GM21360 (cell line): Measurements from ENCODE around the gene SLC25A53.
"Not testable (repeated sequence)": the region's sequence is repeated elsewhere in the genome, so short reads cannot be mapped to it uniquely, and the experiment has no call there.

ENCODE experiments used
- ATAC-seq: cut with Tn5 transposase; IDR thresholded peaks from one replicate; pipeline ENCODE4 v1.9.1; 2021; ENCODE audit warnings: mild to moderate bottlenecking, moderate library complexity; ENCODE audit not compliant: unreplicated experiment

Gene SLC25A53

GRCh38 chrX:104134583-104135261, 22.1 kb downstream of the SLC25A53 start:
- no peak for ATAC-seq

DNA sequence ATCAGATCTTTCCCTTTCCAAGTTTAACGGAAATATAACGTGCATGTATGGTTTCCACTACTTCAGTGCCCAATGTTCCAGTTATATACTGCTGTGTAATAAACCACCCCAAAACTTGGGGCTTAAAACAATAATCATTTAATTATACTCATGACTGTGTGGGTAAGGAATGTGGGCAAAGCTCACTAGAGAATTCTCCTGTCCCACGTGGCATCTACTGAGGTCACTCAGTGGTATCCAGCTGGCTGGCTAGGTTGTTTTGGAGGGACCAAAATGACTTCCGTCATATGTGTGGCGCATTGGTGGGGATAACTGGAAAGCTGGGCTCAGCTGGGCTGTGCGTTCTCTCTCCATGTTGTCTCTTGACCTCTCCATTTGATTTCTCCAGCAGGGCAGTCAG, 26.0 kb downstream of the SLC25A53 start:
- ATAC-seq: no peak

DNA sequence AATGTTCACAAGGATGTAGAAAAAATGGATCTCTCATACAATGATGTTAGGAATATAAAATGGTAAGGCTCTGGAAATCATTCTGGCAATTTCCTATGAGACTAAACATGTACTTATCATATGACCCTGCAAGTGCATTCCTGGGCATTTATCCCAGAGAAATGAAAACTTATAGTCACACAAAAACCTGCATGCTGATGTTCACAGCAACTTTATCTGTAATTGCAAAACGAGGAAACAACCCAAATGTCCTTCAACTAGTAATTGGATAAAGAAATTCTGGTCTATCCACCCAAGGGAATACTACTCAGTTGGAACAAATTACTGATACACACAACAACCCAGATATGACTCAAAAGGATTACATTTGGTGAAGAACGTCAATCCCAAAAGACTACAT, 30.0 kb downstream of the SLC25A53 start:
- ATAC-seq: no peak

DNA sequence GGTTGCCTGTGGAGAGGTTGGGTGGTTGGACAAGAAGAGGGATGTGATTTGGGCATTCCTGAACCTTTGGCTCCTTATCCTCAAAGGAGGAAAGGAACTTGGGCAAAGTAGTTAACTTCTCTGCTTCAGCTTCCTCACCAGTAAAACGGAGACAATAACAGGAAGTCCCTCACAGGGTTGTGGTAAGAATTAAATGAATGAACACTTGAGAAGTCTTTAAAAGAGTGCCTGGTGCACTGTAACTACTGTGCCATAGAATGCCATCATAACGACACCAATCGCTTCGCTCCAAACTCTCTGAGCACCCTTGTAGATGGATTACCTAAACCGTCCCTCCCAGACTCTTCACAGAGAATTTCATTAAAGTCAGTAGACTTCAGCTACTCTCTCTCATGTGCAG, 34.0 kb downstream of the SLC25A53 start:
- no peak for ATAC-seq

- no peak for ATAC-seq
Observed at GRCh38 chrX:104118765-104119164, 38.0 kb downstream of the SLC25A53 start.

- no peak for ATAC-seq
Observed at GRCh38 chrX:104117759-104118158, 39.0 kb downstream of the SLC25A53 start.

GRCh38 chrX:104113222-104113965, 43.4 kb downstream of the SLC25A53 start:
- ATAC-seq: peak; percentile 56

GRCh38 chrX:104112326-104112951, 44.4 kb downstream of the SLC25A53 start, which contains the start of gene ZCCHC18:
Gene ZCCHC18, plus strand, starts transcription at chrX:104112523. Its CDS starts 1,589 bp downstream, at chrX:104114112.
- ATAC-seq: peak; percentile 55

DNA sequence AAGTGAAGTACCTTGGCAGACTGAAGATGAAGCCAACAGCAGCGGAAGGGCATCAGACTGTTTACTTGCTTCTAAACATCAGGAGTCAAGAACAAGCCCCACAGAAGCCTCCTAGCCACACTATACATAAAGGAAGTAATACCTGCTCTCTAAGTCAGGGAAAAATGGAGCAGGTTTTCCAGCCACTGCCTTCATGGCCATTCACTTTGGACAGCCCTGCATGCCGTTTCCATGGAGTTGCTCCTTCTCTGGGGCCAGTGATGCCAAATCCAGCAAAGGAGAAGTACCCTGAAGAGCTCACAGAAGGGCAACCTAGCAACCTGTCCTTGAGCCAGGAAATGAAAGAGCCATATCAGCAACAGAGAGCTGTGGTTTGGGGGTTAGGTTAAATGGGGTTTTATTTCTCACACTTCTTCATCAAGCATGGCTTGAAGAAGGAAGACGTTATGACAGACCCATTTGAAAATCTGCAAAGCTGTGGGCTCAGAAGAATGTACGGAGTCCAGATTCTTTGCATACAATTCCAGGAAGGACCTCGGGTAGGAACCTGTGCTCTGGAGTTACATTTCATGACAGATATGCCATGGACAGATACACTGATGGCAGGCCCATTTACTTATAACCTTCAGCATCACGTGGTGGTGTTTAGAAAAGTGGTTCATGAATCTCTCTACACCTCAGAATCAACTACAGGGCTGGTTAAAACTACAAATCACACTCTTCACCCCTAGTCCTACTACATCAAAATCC, 46.1 kb downstream of the SLC25A53 start:
- ATAC-seq: peak; percentile 44

GRCh38 chrX:104108955-104109354, 47.9 kb downstream of the SLC25A53 start:
- no peak for ATAC-seq

GRCh38 chrX:104105330-104106262, 51.2 kb downstream of the SLC25A53 start:
- no peak for ATAC-seq

DNA sequence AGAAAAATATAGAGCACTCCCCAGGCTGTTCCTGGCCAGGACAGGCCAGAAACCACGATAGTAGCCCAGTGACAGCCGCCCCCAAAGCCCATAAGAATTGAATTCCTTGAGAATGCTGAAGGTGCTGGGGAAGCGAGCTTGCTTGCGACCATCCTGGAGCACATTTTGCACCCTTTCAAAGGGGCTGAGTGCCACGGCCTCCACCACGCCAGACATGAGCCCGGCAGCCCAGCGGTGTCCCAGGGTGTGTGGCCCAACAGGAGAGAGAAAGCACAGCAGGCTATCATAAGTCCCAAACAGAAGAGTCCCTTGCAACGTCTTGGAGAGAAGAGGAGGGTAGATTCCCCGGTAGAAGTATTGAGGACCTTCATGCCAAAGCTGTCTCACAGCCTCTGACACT, 52.1 kb downstream of the SLC25A53 start:
- ATAC-seq: no peak

DNA sequence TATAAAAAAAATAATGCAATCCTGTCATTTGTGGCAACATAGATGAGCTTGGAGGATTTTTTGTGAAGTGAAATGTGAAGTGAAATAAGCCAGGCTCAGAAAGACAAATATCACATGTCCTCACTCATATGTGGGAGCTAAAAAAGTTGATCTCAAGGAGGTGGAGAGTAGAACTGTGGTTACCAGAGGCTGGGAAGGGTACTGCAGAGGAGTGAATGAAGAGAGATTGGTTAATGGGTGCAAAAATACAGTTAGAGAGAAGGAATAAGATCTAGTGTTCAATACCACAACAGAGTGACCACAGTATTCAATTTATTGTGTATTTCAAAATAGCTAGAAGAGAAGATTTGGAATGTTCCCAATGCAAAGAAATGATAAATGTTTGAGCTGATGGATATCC, 57.9 kb downstream of the SLC25A53 start:
- ATAC-seq: no peak

DNA sequence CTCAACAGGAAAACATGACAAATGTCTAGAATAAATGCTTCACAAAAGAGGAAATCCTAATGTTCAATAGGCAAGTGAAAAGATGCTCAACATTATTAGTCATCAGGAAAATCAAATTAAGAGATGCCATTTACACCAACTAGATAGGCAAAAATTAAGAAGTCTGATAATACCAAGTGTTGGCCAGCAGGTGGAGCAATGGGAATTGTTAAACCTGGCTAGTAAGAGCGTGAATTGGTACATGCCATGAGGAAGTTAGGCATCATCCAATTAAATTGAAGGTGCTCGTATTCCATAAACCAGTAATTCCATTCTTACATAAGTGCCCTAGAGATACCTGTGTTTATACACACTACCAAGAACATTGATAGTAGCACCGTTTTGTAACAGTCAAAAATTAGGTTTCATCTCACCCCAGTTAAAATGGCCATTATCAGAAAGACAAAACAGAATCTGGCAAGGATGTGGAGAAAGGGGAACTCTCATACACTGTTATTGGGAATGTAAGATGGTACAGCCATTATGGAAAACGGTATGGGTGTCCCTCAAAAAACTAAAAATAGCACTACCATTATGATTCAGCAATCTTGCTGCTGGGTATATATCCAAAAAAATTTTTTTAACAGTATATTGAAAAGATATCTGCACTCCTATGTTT, 58.5 kb downstream of the SLC25A53 start:
- ATAC-seq: peak; percentile 80

DNA sequence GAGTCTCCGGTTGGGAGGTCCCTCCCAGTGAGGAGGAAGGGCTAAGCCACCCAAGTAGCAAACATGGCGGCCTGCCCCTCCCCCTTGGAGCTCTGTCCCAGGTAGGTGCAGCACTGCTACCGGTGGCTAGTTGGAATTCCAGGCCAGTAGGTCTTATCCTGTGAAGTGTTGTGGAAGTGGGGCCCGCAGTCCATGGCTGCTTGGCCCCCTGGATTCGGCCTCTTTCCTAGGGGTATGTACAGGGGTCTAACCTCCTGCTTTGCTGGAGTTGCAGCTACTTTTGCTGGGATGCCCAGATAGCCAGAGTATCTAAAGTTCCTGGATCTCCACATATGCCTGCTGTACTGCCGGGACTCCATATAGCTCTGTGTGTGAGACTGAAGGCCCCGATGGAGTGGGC, 70.9 kb downstream of the SLC25A53 start:
- no peak for ATAC-seq

- no peak for ATAC-seq
Observed at GRCh38 chrX:104085477-104085876, 71.3 kb downstream of the SLC25A53 start.

DNA sequence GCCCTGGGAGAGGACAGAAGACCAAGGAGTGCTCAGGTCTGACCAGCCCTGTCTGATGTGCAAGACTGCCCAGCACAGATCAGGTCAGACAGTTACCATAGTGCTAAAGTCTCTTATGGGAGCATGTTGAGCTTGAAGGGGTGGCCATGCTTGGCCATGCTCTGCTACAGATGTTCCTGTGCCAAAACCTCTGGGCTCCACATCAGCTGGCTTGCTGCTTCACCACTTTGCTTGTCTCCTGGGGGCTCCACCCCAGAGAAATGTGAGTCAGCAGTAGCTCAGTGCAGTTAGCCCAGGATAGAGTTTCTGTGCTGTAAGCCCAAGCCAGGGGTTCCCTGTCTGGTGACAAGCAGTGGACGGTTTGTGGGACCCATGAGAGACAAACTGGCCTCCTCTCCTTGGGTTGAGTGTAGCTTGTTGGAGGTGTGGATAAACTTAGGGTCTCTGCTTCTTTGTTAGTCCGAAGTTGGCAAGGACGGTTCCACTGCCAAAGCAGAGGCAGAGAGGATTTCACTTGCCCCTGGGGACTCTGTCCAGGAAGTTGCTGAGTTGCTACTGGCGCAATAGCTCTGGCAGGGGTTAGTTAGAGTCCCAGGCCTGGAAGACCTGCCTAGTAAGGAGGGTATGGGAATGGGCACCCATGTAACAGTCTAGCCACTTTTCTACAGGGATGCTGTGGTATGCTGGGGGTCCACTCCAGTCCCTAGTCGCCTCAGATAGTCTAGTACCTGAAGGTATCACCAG, 72.1 kb downstream of the SLC25A53 start:
- no peak for ATAC-seq

DNA sequence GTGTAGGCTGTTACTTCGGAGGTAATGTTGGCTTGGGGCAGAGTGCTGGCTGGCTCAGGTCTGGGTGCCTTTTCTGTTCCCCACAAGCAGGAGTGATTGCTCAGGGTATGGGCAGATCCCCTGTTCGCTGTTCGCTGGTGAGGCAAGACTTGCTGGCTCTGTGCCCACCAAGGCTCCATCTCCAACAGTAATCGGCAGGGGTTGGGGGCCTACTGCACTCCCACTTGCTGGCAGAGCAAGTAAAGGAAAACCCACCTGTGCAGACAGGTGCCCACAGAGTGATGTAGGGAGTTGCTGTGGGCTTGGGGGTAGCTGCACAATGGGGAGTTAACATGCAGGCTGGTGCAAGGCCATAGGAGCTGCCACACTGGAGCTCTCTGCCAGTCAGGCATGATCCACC, 72.7 kb downstream of the SLC25A53 start:
- no peak for ATAC-seq

- not testable (repeated sequence) for ATAC-seq
Observed at GRCh38 chrX:104077854-104078253, 79.0 kb downstream of the SLC25A53 start.
